Measurements from ENCODE around the gene CARS2.

DNA sequence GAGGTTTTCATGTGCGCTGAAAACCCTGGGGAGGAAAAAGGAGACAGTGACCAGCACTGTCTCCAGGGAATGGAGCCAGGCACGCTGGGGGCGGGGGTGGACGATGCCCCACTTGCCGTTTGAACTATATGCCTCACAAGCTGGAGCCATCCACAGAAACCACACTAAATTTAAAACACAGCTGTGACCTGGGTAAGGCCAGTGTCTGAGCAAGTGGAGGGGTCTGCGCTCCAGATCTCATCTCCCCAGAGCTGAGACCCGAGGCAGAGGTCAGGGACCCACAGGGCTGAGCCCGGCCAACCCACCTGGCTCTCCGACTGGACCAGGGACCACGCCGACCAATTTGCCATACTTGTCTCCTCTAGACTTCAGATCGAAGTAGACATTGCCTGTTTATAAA is 23.2 kb downstream of the CARS2 start:
- TF ChIP-seq POLR2AphosphoS5 (IDR thresholded peaks at IDR 0.05; ENCODE audit: low read depth, low read length) (no peak), SIN3A (IDR thresholded peaks at IDR 0.05; ENCODE audit: borderline replicate concordance, insufficient read depth, low read depth, low read length) (no peak), TCF7L2 (IDR thresholded peaks at IDR 0.05; ENCODE audit: low read depth, low read length) (no peak)
- TF ChIP-seq, protein P1, sequence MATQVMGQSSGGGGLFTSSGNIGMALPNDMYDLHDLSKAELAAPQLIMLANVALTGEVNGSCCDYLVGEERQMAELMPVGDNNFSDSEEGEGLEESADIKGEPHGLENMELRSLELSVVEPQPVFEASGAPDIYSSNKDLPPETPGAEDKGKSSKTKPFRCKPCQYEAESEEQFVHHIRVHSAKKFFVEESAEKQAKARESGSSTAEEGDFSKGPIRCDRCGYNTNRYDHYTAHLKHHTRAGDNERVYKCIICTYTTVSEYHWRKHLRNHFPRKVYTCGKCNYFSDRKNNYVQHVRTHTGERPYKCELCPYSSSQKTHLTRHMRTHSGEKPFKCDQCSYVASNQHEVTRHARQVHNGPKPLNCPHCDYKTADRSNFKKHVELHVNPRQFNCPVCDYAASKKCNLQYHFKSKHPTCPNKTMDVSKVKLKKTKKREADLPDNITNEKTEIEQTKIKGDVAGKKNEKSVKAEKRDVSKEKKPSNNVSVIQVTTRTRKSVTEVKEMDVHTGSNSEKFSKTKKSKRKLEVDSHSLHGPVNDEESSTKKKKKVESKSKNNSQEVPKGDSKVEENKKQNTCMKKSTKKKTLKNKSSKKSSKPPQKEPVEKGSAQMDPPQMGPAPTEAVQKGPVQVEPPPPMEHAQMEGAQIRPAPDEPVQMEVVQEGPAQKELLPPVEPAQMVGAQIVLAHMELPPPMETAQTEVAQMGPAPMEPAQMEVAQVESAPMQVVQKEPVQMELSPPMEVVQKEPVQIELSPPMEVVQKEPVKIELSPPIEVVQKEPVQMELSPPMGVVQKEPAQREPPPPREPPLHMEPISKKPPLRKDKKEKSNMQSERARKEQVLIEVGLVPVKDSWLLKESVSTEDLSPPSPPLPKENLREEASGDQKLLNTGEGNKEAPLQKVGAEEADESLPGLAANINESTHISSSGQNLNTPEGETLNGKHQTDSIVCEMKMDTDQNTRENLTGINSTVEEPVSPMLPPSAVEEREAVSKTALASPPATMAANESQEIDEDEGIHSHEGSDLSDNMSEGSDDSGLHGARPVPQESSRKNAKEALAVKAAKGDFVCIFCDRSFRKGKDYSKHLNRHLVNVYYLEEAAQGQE (IDR thresholded peaks at IDR 0.05; ENCODE audit: insufficient read depth in 1 of 2, low read depth in 2 of 2, low read length in 1 of 2): no peak
- TF ChIP-seq, protein P2, sequence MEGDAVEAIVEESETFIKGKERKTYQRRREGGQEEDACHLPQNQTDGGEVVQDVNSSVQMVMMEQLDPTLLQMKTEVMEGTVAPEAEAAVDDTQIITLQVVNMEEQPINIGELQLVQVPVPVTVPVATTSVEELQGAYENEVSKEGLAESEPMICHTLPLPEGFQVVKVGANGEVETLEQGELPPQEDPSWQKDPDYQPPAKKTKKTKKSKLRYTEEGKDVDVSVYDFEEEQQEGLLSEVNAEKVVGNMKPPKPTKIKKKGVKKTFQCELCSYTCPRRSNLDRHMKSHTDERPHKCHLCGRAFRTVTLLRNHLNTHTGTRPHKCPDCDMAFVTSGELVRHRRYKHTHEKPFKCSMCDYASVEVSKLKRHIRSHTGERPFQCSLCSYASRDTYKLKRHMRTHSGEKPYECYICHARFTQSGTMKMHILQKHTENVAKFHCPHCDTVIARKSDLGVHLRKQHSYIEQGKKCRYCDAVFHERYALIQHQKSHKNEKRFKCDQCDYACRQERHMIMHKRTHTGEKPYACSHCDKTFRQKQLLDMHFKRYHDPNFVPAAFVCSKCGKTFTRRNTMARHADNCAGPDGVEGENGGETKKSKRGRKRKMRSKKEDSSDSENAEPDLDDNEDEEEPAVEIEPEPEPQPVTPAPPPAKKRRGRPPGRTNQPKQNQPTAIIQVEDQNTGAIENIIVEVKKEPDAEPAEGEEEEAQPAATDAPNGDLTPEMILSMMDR (IDR thresholded peaks at IDR 0.05): no peak
